GM12892 (cell line): ENCODE data around the gene RPL38.

Source experiments
- POLR2A ChIP-seq: IDR thresholded peaks from 2 replicates; pipeline ENCODE4 v1.6.1; 2011; ENCODE audit warnings: low read depth, low read length, control low read depth
- POLR2AphosphoS5 ChIP-seq: IDR thresholded peaks from 2 replicates; pipeline ENCODE4 v1.6.1; 2011; ENCODE audit warnings: low read depth, low read length, control low read depth
- TAF1 ChIP-seq: IDR thresholded peaks from 2 replicates; pipeline ENCODE4 v1.6.1; 2011; ENCODE audit warnings: low read depth, mild to moderate bottlenecking, control low read depth, low read length, borderline replicate concordance

DNA sequence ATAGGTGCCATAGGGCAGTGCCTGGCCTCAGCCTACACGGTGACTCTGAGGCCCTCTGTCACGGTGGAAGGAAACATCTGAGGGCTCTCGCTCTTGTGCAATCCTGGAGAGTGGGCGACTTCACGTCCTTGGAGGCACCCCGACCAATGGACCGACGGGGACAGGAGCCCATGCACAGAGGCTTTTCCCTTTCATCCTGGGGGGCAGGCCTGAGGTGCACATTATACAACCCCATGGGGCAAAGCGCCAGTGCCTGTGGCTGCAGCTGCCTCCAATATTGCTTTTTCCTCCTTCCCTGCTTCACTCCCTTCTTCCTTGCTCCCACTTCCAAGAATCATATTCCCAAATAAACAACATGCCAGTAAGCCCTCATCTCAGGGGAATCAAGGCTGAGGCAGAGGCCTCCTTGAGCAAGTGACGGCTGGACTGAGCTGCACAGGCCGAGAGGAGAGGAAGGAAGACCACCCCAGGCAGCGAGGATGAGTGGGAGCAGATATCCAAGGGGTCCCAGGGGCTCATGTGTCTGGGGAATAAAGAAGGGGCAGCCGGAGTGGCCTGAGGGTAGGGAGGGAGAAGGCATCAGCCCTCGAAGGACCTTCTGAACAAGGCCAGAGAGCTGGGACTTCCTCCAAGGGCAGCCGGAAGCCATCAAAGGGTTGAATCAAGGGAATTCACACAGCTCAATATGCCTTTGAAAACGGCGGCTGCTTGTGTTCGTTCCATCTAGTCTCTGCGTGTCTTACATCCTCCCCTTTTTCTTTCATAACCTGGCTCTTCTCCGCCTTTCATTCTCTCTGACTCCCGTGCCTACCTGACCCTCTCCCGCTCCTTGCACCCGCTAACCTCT lies 42.6 kb upstream of the RPL38 start:
- TF ChIP-seq POLR2A (no peak), POLR2AphosphoS5 (no peak), TAF1 (no peak)
